Stimulated activated memory B cell treated with anti-CD40 and anti-IgM and Interleukin-4, amounts not matched to agents 10 μg/mL and 1 μg/mL and 100 μg/mL, for 72 hours (primary cell): ENCODE data around the gene CDC37.

Source experiments
- ATAC-seq: fragments of 150-1000 bp; cut with Tn5 transposase; 2 replicates; pipeline ENCODE4 v1.10.0; 2021
- H3K27ac Mint-ChIP-seq: one replicate; pipeline ENCODE4 v1.8.0; 2022; ENCODE audit warnings: mild to moderate bottlenecking, mixed read lengths
- H3K27me3 Mint-ChIP-seq: one replicate; pipeline ENCODE4 v1.8.0; 2022; ENCODE audit warnings: mixed read lengths
- H3K36me3 Mint-ChIP-seq: one replicate; pipeline ENCODE4 v1.8.0; 2022; ENCODE audit warnings: mixed read lengths
- H3K4me1 Mint-ChIP-seq: one replicate; pipeline ENCODE4 v1.8.0; 2022; ENCODE audit warnings: mixed read lengths
- H3K4me3 Mint-ChIP-seq: one replicate; pipeline ENCODE4 v1.8.0; 2022; ENCODE audit warnings: mild to moderate bottlenecking, moderate library complexity, mixed read lengths
- H3K9me3 Mint-ChIP-seq: one replicate; pipeline ENCODE4 v1.8.0; 2022; ENCODE audit warnings: mixed read lengths

The CDC37 gene

GRCh38 chr19:10424011-10424637 lies 20.8 kb upstream of the CDC37 start:
- peaks cover 30% of the 10 kb centered on the region for H3K27me3 Mint-ChIP-seq
- peak overlapping the region; percentile 95 for H3K27ac Mint-ChIP-seq
- peak; percentile 44 for ATAC-seq
- no peaks in the 10 kb centered on the region for H3K9me3 Mint-ChIP-seq
- peaks cover 84% of the 10 kb centered on the region for H3K4me1 Mint-ChIP-seq
- H3K36me3 Mint-ChIP-seq = no peaks in the 10 kb centered on the region
- peak overlapping the region; percentile 73 for H3K4me3 Mint-ChIP-seq

GRCh38 chr19:10422846-10423245 lies 19.5 kb upstream of the CDC37 start:
- Mint-ChIP-seq H3K9me3 (no peaks in the 10 kb centered on the region), H3K36me3 (no peaks in the 10 kb centered on the region), H3K27me3 (peaks cover 40% of the 10 kb centered on the region), H3K4me1 (peaks cover 81% of the 10 kb centered on the region), H3K4me3 (no peak overlapping the region), H3K27ac (no peak overlapping the region)
- ATAC-seq = no peak

- peaks cover 41% of the 10 kb centered on the region for H3K27me3 Mint-ChIP-seq
- peaks cover 74% of the 10 kb centered on the region for H3K4me1 Mint-ChIP-seq
- peak overlapping the region; percentile 5 for H3K27ac Mint-ChIP-seq
- no peaks in the 10 kb centered on the region for H3K36me3 Mint-ChIP-seq
- no peaks in the 10 kb centered on the region for H3K9me3 Mint-ChIP-seq
- H3K4me3 Mint-ChIP-seq = peak overlapping the region; percentile 63
- ATAC-seq = no peak
Measured at GRCh38 chr19:10422046-10422461, 18.7 kb upstream of the CDC37 start.

GRCh38 chr19:10421240-10422045 lies 18.1 kb upstream of the CDC37 start:
- Mint-ChIP-seq H3K4me3 (peak overlapping the region; percentile 63), H3K9me3 (peaks cover 3% of the 10 kb centered on the region), H3K27ac (peak overlapping the region; percentile 5), H3K27me3 (peaks cover 48% of the 10 kb centered on the region), H3K4me1 (peaks cover 74% of the 10 kb centered on the region), H3K36me3 (no peaks in the 10 kb centered on the region)
- no peak for ATAC-seq

GRCh38 chr19:10420444-10421239 lies 17.3 kb upstream of the CDC37 start, which contains the start of gene PDE4A:
TSS of gene PDE4A (plus strand) at chr19:10420538. CDS start at chr19:10420765, 227 bp downstream.
- H3K9me3 Mint-ChIP-seq = peaks cover 3% of the 10 kb centered on the region
- peak within 1 kb of the TSS; percentile 63 for H3K4me3 Mint-ChIP-seq
- H3K27me3 Mint-ChIP-seq = peaks cover 50% of the 10 kb centered on the region
- H3K36me3 Mint-ChIP-seq = no peaks in the 10 kb centered on the region
- H3K27ac Mint-ChIP-seq = peak within 1 kb of the TSS; percentile 64
- ATAC-seq = no peak
- peaks cover 77% of the 10 kb centered on the region for H3K4me1 Mint-ChIP-seq

- ATAC-seq = peak; percentile 47
Measured at GRCh38 chr19:10419646-10420443, 16.5 kb upstream of the CDC37 start.

GRCh38 chr19:10419200-10419645 lies 15.9 kb upstream of the CDC37 start:
- H3K9me3 Mint-ChIP-seq = peaks cover 3% of the 10 kb centered on the region
- H3K27me3 Mint-ChIP-seq = peaks cover 50% of the 10 kb centered on the region
- peak overlapping the region; percentile 64 for H3K27ac Mint-ChIP-seq
- peaks cover 68% of the 10 kb centered on the region for H3K4me1 Mint-ChIP-seq
- H3K36me3 Mint-ChIP-seq = no peaks in the 10 kb centered on the region
- peak overlapping the region; percentile 63 for H3K4me3 Mint-ChIP-seq
- ATAC-seq = no peak

More at GRCh38 chr19:10419646-10420443, 16.5 kb upstream of the CDC37 start:
- Mint-ChIP-seq H3K27ac (peak overlapping the region; percentile 64), H3K4me1 (peaks cover 75% of the 10 kb centered on the region), H3K27me3 (peaks cover 50% of the 10 kb centered on the region), H3K9me3 (peaks cover 3% of the 10 kb centered on the region), H3K4me3 (peak overlapping the region; percentile 63), H3K36me3 (no peaks in the 10 kb centered on the region)

GRCh38 chr19:10418485-10419199 lies 15.3 kb upstream of the CDC37 start:
- Mint-ChIP-seq H3K36me3 (no peaks in the 10 kb centered on the region), H3K4me1 (peaks cover 62% of the 10 kb centered on the region), H3K9me3 (peaks cover 3% of the 10 kb centered on the region), H3K4me3 (peak overlapping the region; percentile 65), H3K27me3 (peaks cover 50% of the 10 kb centered on the region), H3K27ac (peak overlapping the region; percentile 64)
- ATAC-seq = no peak

- no peaks in the 10 kb centered on the region for H3K36me3 Mint-ChIP-seq
- peaks cover 3% of the 10 kb centered on the region for H3K9me3 Mint-ChIP-seq
- peak overlapping the region; percentile 64 for H3K27ac Mint-ChIP-seq
- peak overlapping the region; percentile 65 for H3K4me3 Mint-ChIP-seq
- H3K27me3 Mint-ChIP-seq = peaks cover 50% of the 10 kb centered on the region
- peaks cover 59% of the 10 kb centered on the region for H3K4me1 Mint-ChIP-seq
- no peak for ATAC-seq
Measured at GRCh38 chr19:10418235-10418484, 14.8 kb upstream of the CDC37 start.

GRCh38 chr19:10417541-10418234 lies 14.3 kb upstream of the CDC37 start:
- peaks cover 3% of the 10 kb centered on the region for H3K9me3 Mint-ChIP-seq
- no peak for ATAC-seq
- peaks cover 60% of the 10 kb centered on the region for H3K4me1 Mint-ChIP-seq
- H3K27me3 Mint-ChIP-seq = peaks cover 50% of the 10 kb centered on the region
- H3K4me3 Mint-ChIP-seq = peak overlapping the region; percentile 9
- H3K36me3 Mint-ChIP-seq = no peaks in the 10 kb centered on the region
- H3K27ac Mint-ChIP-seq = peak overlapping the region; percentile 64

- Mint-ChIP-seq H3K4me1 (peaks cover 57% of the 10 kb centered on the region), H3K27me3 (peaks cover 43% of the 10 kb centered on the region), H3K9me3 (peaks cover 3% of the 10 kb centered on the region), H3K4me3 (peak overlapping the region; percentile 73), H3K27ac (peak overlapping the region; percentile 81), H3K36me3 (no peaks in the 10 kb centered on the region)
- ATAC-seq = peak; percentile 69
Measured at GRCh38 chr19:10416380-10417257, 13.3 kb upstream of the CDC37 start.

GRCh38 chr19:10416083-10416379 lies 12.7 kb upstream of the CDC37 start:
- no peak for ATAC-seq
- Mint-ChIP-seq H3K9me3 (peaks cover 3% of the 10 kb centered on the region), H3K27ac (peak overlapping the region; percentile 81), H3K4me1 (peaks cover 57% of the 10 kb centered on the region), H3K4me3 (peak overlapping the region; percentile 73), H3K27me3 (peaks cover 37% of the 10 kb centered on the region), H3K36me3 (no peaks in the 10 kb centered on the region)
